Measurements from ENCODE around the gene NT5C2.
"Not testable (repeated sequence)": the region's sequence is repeated elsewhere in the genome, so short reads cannot be mapped to it uniquely, and the experiment has no call there.

Gene NT5C2

DNA sequence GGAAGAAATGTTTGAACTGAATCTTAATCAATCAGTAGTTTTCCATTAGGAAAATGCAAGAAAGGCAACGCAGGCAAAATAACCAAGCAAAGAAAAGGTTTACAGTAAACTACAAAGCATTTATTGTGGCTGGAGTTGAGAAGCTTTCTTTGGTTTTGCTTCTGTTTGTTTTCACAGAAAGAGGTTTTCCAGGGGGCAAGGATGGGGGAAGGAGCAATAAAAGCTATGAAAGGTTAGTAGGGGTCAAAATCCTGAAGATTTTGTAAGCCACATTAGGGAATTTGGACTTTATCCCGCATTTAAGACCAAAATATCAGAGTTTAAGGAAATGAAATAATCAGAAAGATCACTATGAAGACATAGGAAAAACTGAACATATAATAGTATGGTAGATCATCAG is 51.1 kb downstream of the NT5C2 start:
- H3K4me3 ChIP-seq (ENCODE audit: low read depth, low read length), result no peak overlapping the region
- no peak for TF ChIP-seq CTCF (IDR thresholded peaks at IDR 0.05; ENCODE audit: low read depth, low read length)

DNA sequence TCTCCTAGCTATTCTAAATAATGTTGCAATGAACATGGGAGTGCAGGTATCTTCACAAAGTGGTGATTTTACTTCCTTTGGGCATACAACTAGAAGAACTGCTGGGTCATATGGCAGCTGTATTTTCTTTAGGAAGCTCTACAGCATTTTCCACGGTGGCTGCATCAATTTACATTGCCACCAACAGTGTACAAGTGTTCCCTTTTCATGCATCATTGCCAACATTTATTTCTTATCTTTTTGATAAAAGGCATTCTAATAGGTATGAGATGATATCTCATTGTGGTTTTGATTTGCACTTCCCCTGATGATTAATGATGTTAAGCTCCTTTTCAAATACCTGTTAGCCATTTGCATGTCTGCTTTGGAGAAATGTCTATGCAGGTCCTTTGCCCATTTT is 52.6 kb downstream of the NT5C2 start:
- no peak for TF ChIP-seq CTCF (IDR thresholded peaks at IDR 0.05; ENCODE audit: low read depth, low read length)
- H3K4me3 ChIP-seq (ENCODE audit: low read depth, low read length), result no peak overlapping the region

DNA sequence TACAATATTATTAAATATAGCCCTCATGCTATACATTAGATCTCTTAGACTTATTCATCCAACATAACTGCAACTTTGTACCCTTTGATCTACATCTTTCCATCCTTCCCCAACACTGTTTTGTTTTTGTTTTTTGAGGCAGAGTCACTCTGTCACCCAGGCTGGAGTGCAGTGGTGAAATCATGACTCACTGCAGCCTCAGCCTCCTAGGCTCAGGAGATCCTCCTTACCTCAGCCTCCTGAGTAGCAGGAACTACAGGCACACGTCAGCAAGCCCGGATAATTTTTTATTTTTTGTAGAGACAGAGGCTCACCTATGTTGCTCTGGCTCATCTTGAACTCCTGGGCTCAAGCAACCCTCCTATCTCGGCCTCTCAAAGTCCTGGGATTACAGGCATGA is 53.3 kb downstream of the NT5C2 start:
- H3K4me3 ChIP-seq (ENCODE audit: low read depth, low read length), result no peak overlapping the region
- no peak for TF ChIP-seq CTCF (IDR thresholded peaks at IDR 0.05; ENCODE audit: low read depth, low read length)

GRCh38 chr10:103135168-103135567 is 57.9 kb downstream of the NT5C2 start:
- not testable (repeated sequence) for H3K4me3 ChIP-seq (ENCODE audit: low read depth, low read length)

DNA sequence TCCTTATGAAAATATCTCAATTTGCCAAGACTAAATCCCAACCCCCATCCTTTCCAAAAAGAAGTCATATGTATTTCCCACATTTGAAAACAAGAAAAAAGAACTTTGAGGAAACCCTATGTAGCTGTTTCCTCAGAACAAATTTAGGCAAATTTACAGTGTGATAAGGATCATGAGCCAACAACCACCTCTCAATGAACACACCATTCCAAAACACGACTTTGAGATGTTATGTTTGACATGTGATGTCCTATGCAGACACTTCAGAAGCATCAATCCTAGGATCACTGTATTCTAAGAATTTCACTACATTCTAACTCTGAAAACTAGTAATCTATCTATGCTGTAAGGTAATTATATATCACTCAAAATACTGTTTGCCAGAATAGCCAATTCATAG is 62.2 kb downstream of the NT5C2 start:
- no peak for TF ChIP-seq CTCF (IDR thresholded peaks at IDR 0.05; ENCODE audit: low read depth, low read length)
- no peak overlapping the region for H3K4me3 ChIP-seq (ENCODE audit: low read depth, low read length)

- H3K4me3 ChIP-seq (ENCODE audit: low read depth, low read length), result not testable (repeated sequence)
Observed at GRCh38 chr10:103130180-103130579, 62.9 kb downstream of the NT5C2 start.

- no peak for TF ChIP-seq CTCF (IDR thresholded peaks at IDR 0.05; ENCODE audit: low read depth, low read length)
- H3K4me3 ChIP-seq (ENCODE audit: low read depth, low read length), result no peak overlapping the region
Observed at GRCh38 chr10:103127241-103127640, 65.8 kb downstream of the NT5C2 start.

GRCh38 chr10:103125323-103126267 is 67.5 kb downstream of the NT5C2 start:
- TF ChIP-seq CTCF (IDR thresholded peaks at IDR 0.05; ENCODE audit: low read depth, low read length), result no peak
- no peak overlapping the region for H3K4me3 ChIP-seq (ENCODE audit: low read depth, low read length)

Data from WI38 (cell line).